Measurements from ENCODE around the gene NFATC1.

The NFATC1 gene

GRCh38 chr18:79458131-79458838 is 62.6 kb downstream of the NFATC1 start:
- peak; percentile 27 for DNase-seq (ENCODE audit: low spot score)

DNA sequence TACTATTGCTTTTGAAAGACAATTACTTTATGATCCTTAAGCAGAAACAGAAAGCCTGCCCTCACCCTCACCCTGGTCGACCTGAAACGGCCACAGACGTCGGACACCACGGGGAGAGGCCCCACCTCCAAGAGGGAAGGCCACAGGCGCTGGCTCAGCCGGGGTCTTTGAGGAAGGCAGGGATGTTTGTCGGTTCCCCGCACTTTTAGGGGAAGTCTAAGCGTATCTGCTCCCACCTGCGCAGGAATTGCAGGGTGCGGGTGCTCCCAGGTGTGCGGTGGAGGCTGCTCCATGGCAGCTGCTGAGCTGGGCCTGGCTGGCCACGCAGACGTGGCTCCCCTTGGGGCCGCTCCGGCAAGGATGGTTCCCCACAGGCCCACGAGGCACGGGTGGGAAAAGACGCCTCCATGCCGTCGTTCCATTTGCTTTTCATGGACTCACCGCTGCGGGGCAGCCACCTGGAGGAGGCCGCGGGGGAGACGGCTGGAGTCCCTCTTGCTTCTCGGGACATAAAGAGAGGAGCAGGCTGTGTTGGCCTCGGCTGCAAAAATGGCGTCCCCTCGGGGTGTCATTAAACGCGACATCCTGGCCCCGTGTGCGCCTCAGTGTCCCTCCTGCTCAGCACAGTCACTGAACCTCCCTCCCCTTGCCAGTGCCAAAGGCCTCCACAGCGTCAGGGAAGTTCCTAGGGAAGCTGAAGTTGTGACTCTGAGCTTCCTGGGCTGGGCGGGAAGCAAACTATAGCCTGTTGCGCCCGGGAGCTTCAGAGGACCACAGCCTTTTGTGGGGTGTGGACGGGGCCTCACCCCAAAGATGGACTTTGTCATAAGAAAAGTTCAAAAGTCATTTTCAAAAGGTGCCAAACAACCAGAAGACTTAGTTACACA is 63.4 kb downstream of the NFATC1 start:
- DNase-seq (ENCODE audit: low spot score): no peak

GRCh38 chr18:79459946-79460480 is 64.3 kb downstream of the NFATC1 start:
- DNase-seq (ENCODE audit: low spot score): no peak

GRCh38 chr18:79460481-79461300 is 65.0 kb downstream of the NFATC1 start:
- DNase-seq (ENCODE audit: low spot score): no peak

DNA sequence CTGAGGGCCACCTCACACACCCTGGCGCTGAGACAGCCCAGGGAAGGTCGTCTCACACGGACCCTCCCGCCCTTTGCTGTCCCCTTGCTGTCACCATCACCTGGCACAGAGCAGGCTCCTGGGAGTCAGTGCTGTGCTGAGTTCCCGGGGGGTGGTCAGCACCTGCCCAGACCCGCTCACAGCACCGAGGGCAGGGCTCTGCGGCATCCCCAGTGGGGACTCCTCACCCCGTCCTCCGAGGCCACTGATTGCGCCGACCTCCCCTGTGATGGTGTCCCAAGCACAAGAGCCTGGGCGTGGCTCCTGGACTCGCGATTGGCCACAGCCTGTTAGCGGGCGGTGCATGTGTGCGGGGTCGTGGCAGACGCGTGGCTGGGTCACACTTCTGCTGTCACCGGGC is 65.9 kb downstream of the NFATC1 start:
- no peak for DNase-seq (ENCODE audit: low spot score)

- no peak for DNase-seq (ENCODE audit: low spot score)
Measured at GRCh38 chr18:79463424-79463960, 67.8 kb downstream of the NFATC1 start.

DNA sequence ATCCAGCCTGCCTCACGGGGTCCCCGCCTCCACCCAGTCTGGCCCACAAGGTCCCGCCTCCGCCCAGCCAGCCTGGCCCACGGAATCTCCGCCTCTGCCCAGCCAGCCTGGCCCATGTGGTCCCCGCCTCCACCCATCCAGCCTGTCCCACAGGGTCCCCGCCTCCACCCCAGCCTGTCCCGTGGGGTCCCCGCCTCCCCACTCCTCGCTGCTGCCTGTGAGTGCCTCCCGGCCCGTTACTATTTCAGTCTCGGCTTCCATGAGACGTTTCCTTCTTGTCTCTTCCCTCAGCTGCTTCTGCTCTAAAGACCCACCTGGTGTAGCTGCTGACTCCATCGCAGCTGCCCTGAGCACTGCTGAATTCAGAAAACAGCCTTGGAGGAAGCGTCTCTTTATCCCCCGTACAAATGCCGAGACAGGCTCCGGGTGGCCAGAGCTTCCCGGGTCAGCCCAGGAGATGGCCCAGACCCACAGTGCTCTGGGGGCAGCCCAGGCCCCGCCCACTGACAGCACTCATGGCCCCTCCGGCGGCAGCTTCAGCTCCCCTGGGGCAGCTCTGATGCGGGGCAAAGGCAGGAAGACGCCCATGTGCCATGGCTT is 69.8 kb downstream of the NFATC1 start:
- no peak for DNase-seq (ENCODE audit: low spot score)

GRCh38 chr18:79466591-79466990 is 70.9 kb downstream of the NFATC1 start:
- DNase-seq (ENCODE audit: low spot score): no peak

DNA sequence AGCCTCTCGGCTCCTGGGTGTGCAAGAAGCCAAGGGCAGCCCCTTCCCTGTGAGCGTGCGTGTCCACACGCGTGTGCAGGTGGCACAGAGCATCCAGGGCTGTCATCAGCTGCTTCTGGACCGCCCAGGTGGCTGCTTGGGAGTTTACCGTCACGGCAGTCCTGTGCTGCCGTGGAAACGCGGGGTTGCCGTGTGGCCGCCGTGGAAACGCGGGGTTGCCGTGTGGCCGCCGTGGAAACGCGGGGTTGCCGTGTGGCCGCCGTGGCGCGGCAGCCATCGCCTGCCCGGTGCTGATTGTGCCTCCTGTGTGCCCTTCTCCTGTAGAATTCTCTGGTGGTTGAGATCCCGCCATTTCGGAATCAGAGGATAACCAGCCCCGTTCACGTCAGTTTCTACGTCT is 71.4 kb downstream of the NFATC1 start:
- no peak for DNase-seq (ENCODE audit: low spot score)

DNA sequence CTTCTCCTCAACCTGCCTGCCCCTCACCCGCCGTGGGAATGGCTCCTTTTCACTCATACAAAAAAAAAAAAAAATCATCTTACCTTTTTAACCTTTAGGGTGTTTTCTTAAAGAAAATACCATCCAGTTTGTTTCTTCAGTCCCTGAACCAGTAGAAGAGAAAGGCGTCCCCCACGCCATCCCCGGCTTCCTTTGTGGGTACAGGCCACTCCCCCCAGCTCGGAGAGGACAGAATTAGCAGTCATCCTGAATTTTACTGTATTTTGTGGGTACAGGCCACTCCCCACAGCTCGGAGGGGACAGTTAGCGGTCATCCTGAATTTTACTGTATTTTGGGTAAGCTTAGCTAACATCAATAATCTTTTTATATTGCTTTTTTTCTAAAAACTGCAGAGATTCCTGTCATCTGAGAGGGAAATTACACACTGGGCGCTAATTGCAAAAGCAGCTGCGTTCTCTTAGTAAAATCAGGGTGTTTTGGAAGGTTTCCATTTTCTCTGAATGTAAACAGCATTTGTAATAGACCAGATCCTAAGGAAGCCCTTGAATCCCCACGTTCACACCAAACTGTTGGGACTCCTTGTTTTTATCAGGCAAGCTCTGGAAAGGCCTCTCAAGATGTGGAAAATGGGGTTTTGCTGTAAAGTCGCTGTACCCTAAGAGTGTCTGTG is 72.5 kb downstream of the NFATC1 start:
- no peak for DNase-seq (ENCODE audit: low spot score)

- DNase-seq (ENCODE audit: low spot score): no peak
Measured at GRCh38 chr18:79469309-79469708, 73.6 kb downstream of the NFATC1 start.

- DNase-seq (ENCODE audit: low spot score): no peak
Measured at GRCh38 chr18:79469751-79470505, 74.2 kb downstream of the NFATC1 start.

- no peak for DNase-seq (ENCODE audit: low spot score)
Measured at GRCh38 chr18:79470547-79470946, 74.8 kb downstream of the NFATC1 start.

DNA sequence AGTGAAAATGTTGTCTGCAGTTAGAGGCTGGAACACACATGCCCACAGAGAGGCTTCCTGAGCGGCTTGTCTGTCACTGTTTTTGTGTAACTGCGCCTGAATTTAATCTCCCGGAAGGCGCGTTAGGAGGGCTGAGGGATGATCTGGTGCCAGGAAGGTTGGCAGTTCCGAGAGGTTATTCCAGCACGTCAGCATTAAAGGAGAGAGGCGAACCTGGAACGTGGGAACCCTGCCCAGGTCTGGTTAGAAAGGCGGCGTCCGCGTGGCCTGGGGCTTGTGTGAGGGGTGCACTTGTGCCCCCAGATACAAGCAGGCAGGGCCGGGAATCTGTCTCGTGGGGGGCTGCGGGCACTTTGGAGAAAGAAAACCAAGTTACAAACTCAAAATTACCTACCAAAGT is 75.3 kb downstream of the NFATC1 start:
- DNase-seq (ENCODE audit: low spot score): no peak

- DNase-seq (ENCODE audit: low spot score): no peak
Measured at GRCh38 chr18:79471597-79471996, 75.9 kb downstream of the NFATC1 start.

- DNase-seq (ENCODE audit: low spot score): no peak
Measured at GRCh38 chr18:79472176-79472575, 76.4 kb downstream of the NFATC1 start.

DNA sequence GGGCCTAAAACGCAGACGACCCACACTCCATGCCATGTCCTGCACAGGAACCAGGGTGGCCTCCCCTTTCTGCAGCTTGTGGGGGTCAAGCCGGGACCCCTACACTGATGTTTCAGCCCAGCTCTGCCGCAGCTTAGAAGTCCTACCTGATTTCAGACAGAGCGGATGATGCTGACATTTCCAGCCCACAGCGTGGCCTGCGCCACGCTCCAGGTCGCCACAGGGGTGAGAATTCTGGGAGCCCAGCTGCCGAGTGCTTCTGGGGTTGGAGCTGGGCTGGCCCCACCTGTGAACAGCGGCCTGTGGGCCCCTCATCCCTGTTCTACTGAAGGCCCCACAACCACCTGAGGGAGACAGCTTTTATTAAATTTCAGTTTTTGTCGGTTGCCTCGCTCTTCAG is 77.2 kb downstream of the NFATC1 start:
- DNase-seq (ENCODE audit: low spot score): no peak

GRCh38 chr18:79476031-79476917 is 80.5 kb downstream of the NFATC1 start:
- DNase-seq (ENCODE audit: low spot score): no peak

- peak; percentile 79 for DNase-seq (ENCODE audit: low spot score)
Measured at GRCh38 chr18:79476918-79477571, 81.3 kb downstream of the NFATC1 start.

Measured in globus pallidus (tissue), 1 donor.